ENCODE results near the gene MICU2.

The MICU2 gene

GRCh38 chr13:21544515-21544914 is 59.5 kb downstream of the MICU2 start:
- Mint-ChIP-seq H3K27ac (no peak overlapping the region), H3K4me3 (no peak overlapping the region), H3K9me3 (no peaks in the 10 kb centered on the region), H3K36me3 (ENCODE audit: low read depth) (peaks cover 18% of the 10 kb centered on the region), H3K27me3 (no peaks in the 10 kb centered on the region), H3K4me1 (peaks cover 13% of the 10 kb centered on the region)
- no peak for ATAC-seq
- no peak for DNase-seq

- H3K27me3 Mint-ChIP-seq: no peaks in the 10 kb centered on the region
- H3K4me3 Mint-ChIP-seq: no peak overlapping the region
- H3K27ac Mint-ChIP-seq: no peak overlapping the region
- ATAC-seq: no peak
- H3K9me3 Mint-ChIP-seq: no peaks in the 10 kb centered on the region
- DNase-seq: no peak
- peaks cover 17% of the 10 kb centered on the region for H3K4me1 Mint-ChIP-seq
- peaks cover 27% of the 10 kb centered on the region for H3K36me3 Mint-ChIP-seq (ENCODE audit: low read depth)
These were observed 61.4 kb downstream of the MICU2 start for GRCh38 chr13:21542563-21542962.

- H3K27me3 Mint-ChIP-seq: no peaks in the 10 kb centered on the region
- H3K4me3 Mint-ChIP-seq: no peak overlapping the region
- H3K9me3 Mint-ChIP-seq: no peaks in the 10 kb centered on the region
- DNase-seq (no peak), ATAC-seq (no peak)
- peaks cover 27% of the 10 kb centered on the region for H3K36me3 Mint-ChIP-seq (ENCODE audit: low read depth)
- no peak overlapping the region for H3K27ac Mint-ChIP-seq
- H3K4me1 Mint-ChIP-seq: peaks cover 19% of the 10 kb centered on the region
These were observed 62.0 kb downstream of the MICU2 start for GRCh38 chr13:21541980-21542379.

GRCh38 chr13:21541271-21541670 is 62.7 kb downstream of the MICU2 start:
- no peaks in the 10 kb centered on the region for H3K27me3 Mint-ChIP-seq
- DNase-seq (no peak), ATAC-seq (no peak)
- H3K36me3 Mint-ChIP-seq (ENCODE audit: low read depth): peaks cover 26% of the 10 kb centered on the region
- no peak overlapping the region for H3K27ac Mint-ChIP-seq
- no peaks in the 10 kb centered on the region for H3K9me3 Mint-ChIP-seq
- peaks cover 19% of the 10 kb centered on the region for H3K4me1 Mint-ChIP-seq
- no peak overlapping the region for H3K4me3 Mint-ChIP-seq

- Mint-ChIP-seq H3K4me3 (no peak overlapping the region), H3K27me3 (no peaks in the 10 kb centered on the region), H3K36me3 (ENCODE audit: low read depth) (peaks cover 23% of the 10 kb centered on the region), H3K27ac (no peak overlapping the region), H3K4me1 (peaks cover 19% of the 10 kb centered on the region), H3K9me3 (no peaks in the 10 kb centered on the region)
- ATAC-seq: no peak
- no peak for DNase-seq
These were observed 64.3 kb downstream of the MICU2 start for GRCh38 chr13:21539687-21540086.

GRCh38 chr13:21538753-21539152 is 65.2 kb downstream of the MICU2 start:
- H3K4me3 Mint-ChIP-seq: no peak overlapping the region
- ATAC-seq (no peak), DNase-seq (no peak)
- H3K27me3 Mint-ChIP-seq: no peaks in the 10 kb centered on the region
- H3K9me3 Mint-ChIP-seq: no peaks in the 10 kb centered on the region
- peaks cover 12% of the 10 kb centered on the region for H3K4me1 Mint-ChIP-seq
- H3K36me3 Mint-ChIP-seq (ENCODE audit: low read depth): peaks cover 20% of the 10 kb centered on the region
- no peak overlapping the region for H3K27ac Mint-ChIP-seq

GRCh38 chr13:21538280-21538679 is 65.7 kb downstream of the MICU2 start:
- Mint-ChIP-seq H3K9me3 (no peaks in the 10 kb centered on the region), H3K4me3 (no peak overlapping the region), H3K4me1 (peaks cover 11% of the 10 kb centered on the region), H3K27ac (no peak overlapping the region), H3K36me3 (ENCODE audit: low read depth) (peaks cover 21% of the 10 kb centered on the region), H3K27me3 (no peaks in the 10 kb centered on the region)
- no peak for DNase-seq
- ATAC-seq: no peak

- no peaks in the 10 kb centered on the region for H3K9me3 Mint-ChIP-seq
These were observed 66.9 kb downstream of the MICU2 start for GRCh38 chr13:21537105-21537504.

GRCh38 chr13:21534760-21535159 is 69.2 kb downstream of the MICU2 start:
- Mint-ChIP-seq H3K27ac (no peak overlapping the region), H3K9me3 (no peaks in the 10 kb centered on the region), H3K36me3 (ENCODE audit: low read depth) (peaks cover 23% of the 10 kb centered on the region), H3K4me3 (no peak overlapping the region), H3K27me3 (no peaks in the 10 kb centered on the region), H3K4me1 (peaks cover 13% of the 10 kb centered on the region)
- ATAC-seq: no peak
- no peak for DNase-seq

More at GRCh38 chr13:21537105-21537504, 66.9 kb downstream of the MICU2 start:
- H3K4me3 Mint-ChIP-seq: no peak overlapping the region
- H3K4me1 Mint-ChIP-seq: peaks cover 10% of the 10 kb centered on the region
- no peak for DNase-seq
- peaks cover 23% of the 10 kb centered on the region for H3K36me3 Mint-ChIP-seq (ENCODE audit: low read depth)
- H3K27me3 Mint-ChIP-seq: no peaks in the 10 kb centered on the region
- ATAC-seq: no peak
- no peak overlapping the region for H3K27ac Mint-ChIP-seq

- Mint-ChIP-seq H3K9me3 (no peaks in the 10 kb centered on the region), H3K4me3 (no peak overlapping the region), H3K27ac (no peak overlapping the region), H3K36me3 (ENCODE audit: low read depth) (peaks cover 12% of the 10 kb centered on the region), H3K27me3 (no peaks in the 10 kb centered on the region), H3K4me1 (peaks cover 7% of the 10 kb centered on the region)
- no peak for DNase-seq
- ATAC-seq: no peak
These were observed 72.5 kb downstream of the MICU2 start for GRCh38 chr13:21531455-21531854.

GRCh38 chr13:21530656-21531055 is 73.3 kb downstream of the MICU2 start:
- no peak overlapping the region for H3K4me3 Mint-ChIP-seq

GRCh38 chr13:21529146-21529893 is 74.7 kb downstream of the MICU2 start:
- H3K4me1 Mint-ChIP-seq: peaks cover 7% of the 10 kb centered on the region
- H3K9me3 Mint-ChIP-seq: no peaks in the 10 kb centered on the region
- H3K36me3 Mint-ChIP-seq (ENCODE audit: low read depth): peaks cover 17% of the 10 kb centered on the region
- no peak overlapping the region for H3K4me3 Mint-ChIP-seq
- DNase-seq (no peak), ATAC-seq (peak; percentile 65)
- H3K27ac Mint-ChIP-seq: no peak overlapping the region
- no peaks in the 10 kb centered on the region for H3K27me3 Mint-ChIP-seq

More at GRCh38 chr13:21530656-21531055, 73.3 kb downstream of the MICU2 start:
- Mint-ChIP-seq H3K27ac (no peak overlapping the region), H3K9me3 (no peaks in the 10 kb centered on the region), H3K36me3 (ENCODE audit: low read depth) (peaks cover 16% of the 10 kb centered on the region), H3K4me1 (peaks cover 7% of the 10 kb centered on the region), H3K27me3 (no peaks in the 10 kb centered on the region)
- DNase-seq: no peak
- no peak for ATAC-seq

- ATAC-seq (no peak), DNase-seq (no peak)
- Mint-ChIP-seq H3K27ac (no peak overlapping the region), H3K4me3 (no peak overlapping the region), H3K4me1 (peaks cover 7% of the 10 kb centered on the region), H3K36me3 (ENCODE audit: low read depth) (peaks cover 16% of the 10 kb centered on the region), H3K9me3 (no peaks in the 10 kb centered on the region), H3K27me3 (no peaks in the 10 kb centered on the region)
These were observed 75.4 kb downstream of the MICU2 start for GRCh38 chr13:21528616-21529015.

- Mint-ChIP-seq H3K4me1 (peaks cover 5% of the 10 kb centered on the region), H3K9me3 (no peaks in the 10 kb centered on the region)
- no peak for ATAC-seq
These were observed 77.0 kb downstream of the MICU2 start for GRCh38 chr13:21526707-21527540.

GRCh38 chr13:21522847-21523246 is 81.1 kb downstream of the MICU2 start:
- ATAC-seq: no peak
- Mint-ChIP-seq H3K4me1 (no peaks in the 10 kb centered on the region), H3K9me3 (no peaks in the 10 kb centered on the region), H3K27ac (no peak overlapping the region), H3K36me3 (ENCODE audit: low read depth) (peaks cover 24% of the 10 kb centered on the region), H3K27me3 (no peaks in the 10 kb centered on the region), H3K4me3 (no peak overlapping the region)
- no peak for DNase-seq

More at GRCh38 chr13:21526707-21527540, 77.0 kb downstream of the MICU2 start:
- Mint-ChIP-seq H3K27ac (no peak overlapping the region), H3K27me3 (no peaks in the 10 kb centered on the region), H3K4me3 (no peak overlapping the region), H3K36me3 (ENCODE audit: low read depth) (peaks cover 13% of the 10 kb centered on the region)
- DNase-seq: no peak
